Heart left ventricle (tissue), 16 donors: ENCODE results near the gene RMND5A. TPM values are rescaled to one million over a fixed set of nuclear protein-coding genes. Genes with fewer than 3 reads are reported as not detected.

Experiments
- ATAC-seq, 4 donors: fragments of 200-7000 bp; cut with Tn5 transposase; one replicate each; pipeline ENCODE4 v1.9.1; 2020 to 2022; ENCODE audit warnings: moderate library complexity in 4 of 4, mild to moderate bottlenecking in 3 of 4, moderate number of reproducible peaks in 1 of 4
- DNase-seq, 5 donors: peaks; one replicate each; pipeline ENCODE4 v3.0.0-alpha.2; 2020
- H3K27ac ChIP-seq, 12 donors: fragments of 200-600 bp; sonication (generic) in 4 of 12; one replicate each; pipeline versions ENCODE4 v1.5.0 to v1.8.0; 2016 to 2022; ENCODE audit warnings: mild to moderate bottlenecking in 2 of 12
- H3K27me3 ChIP-seq, 9 donors: fragments of 200-600 bp; sonication (generic) in 2 of 9; one replicate each; pipeline versions ENCODE4 v1.5.1 to v1.8.0; 2016 to 2022; ENCODE audit warnings: mild to moderate bottlenecking in 3 of 9
- H3K36me3 ChIP-seq, 9 donors: fragments of 200-600 bp; sonication (generic) in 2 of 9; one replicate each; pipeline versions ENCODE4 v1.5.0 to v1.8.0; 2018 to 2022; ENCODE audit warnings: mild to moderate bottlenecking in 2 of 9
- H3K4me1 ChIP-seq, 12 donors: fragments of 200-600 bp; sonication (generic) in 4 of 12; one replicate each; pipeline versions ENCODE4 v1.5.0 to v1.8.0; 2016 to 2022; ENCODE audit warnings: mild to moderate bottlenecking in 3 of 12
- H3K4me3 ChIP-seq, 12 donors: fragments of 200-600 bp; sonication (generic) in 4 of 12; one replicate each; pipeline versions ENCODE4 v1.5.0 to v1.8.0; 2017 to 2022; ENCODE audit warnings: mild to moderate bottlenecking in 9 of 12, moderate library complexity in 4 of 12
- H3K9me3 ChIP-seq, 12 donors: fragments of 200-600 bp; sonication (generic) in 4 of 12; one replicate each; pipeline versions ENCODE4 v1.5.0 to v1.8.0; 2016 to 2022; ENCODE audit warnings: mild to moderate bottlenecking in 1 of 12
- POLR2A ChIP-seq, 2 donors: fragments of 450-650 bp; IDR thresholded peaks; one replicate each; pipeline ENCODE4 v1.6.1; 2017; ENCODE audit warnings: antibody characterized with exemption in 2 of 2, mild to moderate bottlenecking in 2 of 2, moderate library complexity in 2 of 2
- WGBS, 4 donors: extraction: QIAGEN DNeasy Blood & Tissue Kit in 2 of 4; methylation state at CpG; one replicate each; pipeline versions ENCODE4 v1.1.5 to v1.1.7; 2013 to 2018; 5-methylcytosine and 5-hydroxymethylcytosine counted together
- intact Hi-C, 10 donors: fragments of 100-400 bp; cut with DNase I; formaldehyde crosslinking; loops; one replicate each; pipeline versions ENCODE4 v1.11.1 to v1.14.2; 2022
- polyA plus RNA-seq, 2 donors: library from polyadenylated mRNA; stranded (reverse); fragments of 200-250 nt; gene quantifications; one replicate each; pipeline ENCODE4 v1.2.3, GENCODE V29; 2013
- total RNA-seq, 9 donors: library from RNA; depleted of rRNA in 2 of 9; stranded (reverse); fragments of >200 nt in 2 of 9; fragmentation: NEBNext Ultra II Directional in 3 of 9; extraction: Animal tissue kit (Norgen Biotek cat#: 25700) in 3 of 9; gene quantifications; one replicate each; pipeline versions ENCODE4 v1.1.0 to v1.2.4, GENCODE V29; 2016 to 2023
- TF ChIP-seq, protein P1 (sequence below), 12 donors: fragments of 200-600 bp; sonication (generic) in 4 of 12; IDR thresholded peaks; one replicate each; pipeline versions ENCODE4 v1.5.0 to v1.8.0; 2018 to 2022; ENCODE audit warnings: antibody characterized with exemption in 12 of 12, mild to moderate bottlenecking in 5 of 12
- donor health status: ischemic (EF 13 %, LVEDD 7.1; RV severe dilation, severe dysfunction).
- donor health status: healthy with polysubstance abuse.
- donor health status: DM: no; HTN: yes; CAD: no.
- donor health status: DM: no; HTN: no; CAD: no.
- donor health status: ischemic (EF 25% LVEDD 6.9; RV normal size, moderate dysfunction).
- donor health status: ischemic (EF 25% LVEDD 5.7; RV mildly dilated, moderate dysfunction).
- donor health status: healthy.
- donor health status: DM: yes; HTN: yes; CAD: no.
- donor health status: ischemic (EF 35%, LVEDD 5.7; RV mildly dilated, moderate dysfunction).
- donor health status: nonischemic (EF 11% LVEDD 7.7; RV severe dilation, severe dysfunction).
- donor health status: DM: yes; HTN: yes; CAD: no.
- donor health status: PGD.
- donor health status: ischemic (EF 29% LVEDD 5.4; RV normal size, mild dysfunction).
- donor health status: nonischemic (EF 23%, LVEDD 6.1; RV moderate dilation, normal function).

RMND5A gene
- total and polyA plus RNA-seq, 11 donors, result 29.9 to 148 (median 90.7) TPM

DNA sequence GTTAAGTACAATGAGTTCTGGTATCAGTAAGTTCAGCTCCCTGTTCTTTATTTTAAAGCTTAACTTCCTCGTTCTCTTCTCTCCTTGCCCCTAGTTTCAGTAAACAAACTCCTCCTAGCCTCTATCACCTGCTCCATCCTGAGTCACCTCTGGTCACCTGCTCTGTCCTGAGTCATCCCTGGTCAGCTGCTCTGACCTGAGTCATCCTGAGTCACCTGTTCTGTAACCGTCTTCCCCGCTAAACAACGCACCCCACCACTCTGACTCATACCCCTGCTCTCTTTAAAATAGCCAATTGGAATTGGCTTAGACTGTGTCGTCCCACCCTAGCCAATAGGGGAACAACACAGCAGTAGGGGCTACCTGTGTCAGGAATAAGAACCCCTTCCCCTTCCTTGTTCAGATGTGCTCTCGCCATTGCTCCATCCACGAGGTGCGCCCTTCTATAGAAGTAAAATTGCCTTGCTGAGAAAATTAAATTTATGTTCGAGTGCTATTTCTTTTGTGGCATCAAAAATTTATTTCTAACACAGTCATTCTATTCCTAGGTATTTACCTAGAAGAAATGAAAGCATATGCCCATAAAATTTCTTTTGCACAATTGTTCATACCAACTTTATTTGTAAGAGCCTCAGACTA, 24.9 kb upstream of the RMND5A start:
- no peak for DNase-seq
- H3K4me1 ChIP-seq, result peaks cover 0 to 11% (median 0%) of the 10 kb centered on the region in 12 donors
- no peak overlapping the region for H3K4me3 ChIP-seq

DNA sequence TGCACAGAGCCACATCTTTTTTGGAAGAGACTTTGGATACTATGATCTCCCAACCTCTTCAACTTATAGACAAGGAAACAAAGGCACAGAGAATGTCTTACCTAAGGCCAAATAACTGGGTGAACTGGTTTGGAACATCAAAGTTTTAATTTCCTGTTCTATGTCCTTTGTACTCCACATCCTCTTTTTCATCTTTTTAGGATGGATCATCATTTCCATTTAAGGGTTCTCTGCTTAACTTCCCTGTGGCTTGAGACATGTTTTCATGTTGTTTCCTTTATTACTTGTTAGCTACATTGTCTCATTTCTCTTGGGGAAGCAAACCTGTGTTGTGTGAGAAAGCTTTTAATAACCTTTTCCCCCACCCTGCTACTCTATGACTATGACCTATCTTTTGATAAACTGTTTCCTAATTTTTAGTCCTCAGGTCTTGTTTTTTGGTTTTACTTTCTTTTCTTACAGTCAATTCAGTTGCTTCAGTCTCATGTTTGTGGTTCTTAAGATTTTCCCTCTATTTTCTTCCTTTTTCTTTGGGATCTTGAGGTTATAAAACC, 22.5 kb upstream of the RMND5A start:
- H3K9me3 ChIP-seq, result peaks cover 0 to 32% (median 8%) of the 10 kb centered on the region in 12 donors
- TF ChIP-seq POLR2A (IDR thresholded peaks at IDR 0.05), result no peak
- TF ChIP-seq, protein P1, sequence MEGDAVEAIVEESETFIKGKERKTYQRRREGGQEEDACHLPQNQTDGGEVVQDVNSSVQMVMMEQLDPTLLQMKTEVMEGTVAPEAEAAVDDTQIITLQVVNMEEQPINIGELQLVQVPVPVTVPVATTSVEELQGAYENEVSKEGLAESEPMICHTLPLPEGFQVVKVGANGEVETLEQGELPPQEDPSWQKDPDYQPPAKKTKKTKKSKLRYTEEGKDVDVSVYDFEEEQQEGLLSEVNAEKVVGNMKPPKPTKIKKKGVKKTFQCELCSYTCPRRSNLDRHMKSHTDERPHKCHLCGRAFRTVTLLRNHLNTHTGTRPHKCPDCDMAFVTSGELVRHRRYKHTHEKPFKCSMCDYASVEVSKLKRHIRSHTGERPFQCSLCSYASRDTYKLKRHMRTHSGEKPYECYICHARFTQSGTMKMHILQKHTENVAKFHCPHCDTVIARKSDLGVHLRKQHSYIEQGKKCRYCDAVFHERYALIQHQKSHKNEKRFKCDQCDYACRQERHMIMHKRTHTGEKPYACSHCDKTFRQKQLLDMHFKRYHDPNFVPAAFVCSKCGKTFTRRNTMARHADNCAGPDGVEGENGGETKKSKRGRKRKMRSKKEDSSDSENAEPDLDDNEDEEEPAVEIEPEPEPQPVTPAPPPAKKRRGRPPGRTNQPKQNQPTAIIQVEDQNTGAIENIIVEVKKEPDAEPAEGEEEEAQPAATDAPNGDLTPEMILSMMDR (IDR thresholded peaks at IDR 0.05), result no peak
- no peaks in the 10 kb centered on the region for H3K36me3 ChIP-seq
- intact Hi-C loops, result loop anchor here in 1 of 10 donors (10.0 kb wide), 1 partner anchor 57 kb away; no protein-coding TSS in a partner anchor
- no peaks in the 10 kb centered on the region for H3K27me3 ChIP-seq
- ATAC-seq (no peak), DNase-seq (no peak)
- H3K4me3 ChIP-seq, result no peak overlapping the region
- peaks cover 0 to 11% (median 0%) of the 10 kb centered on the region in 12 donors for H3K4me1 ChIP-seq
- H3K27ac ChIP-seq, result peak overlapping the region in 1 of 12 donors; percentile 9

More for the DNA sequence above, 24.9 kb upstream of the RMND5A start:
- no peak overlapping the region for H3K27ac ChIP-seq
- H3K27me3 ChIP-seq, result no peaks in the 10 kb centered on the region
- TF ChIP-seq, protein P1 (IDR thresholded peaks at IDR 0.05), result no peak
- ATAC-seq, result no peak
- H3K36me3 ChIP-seq, result no peaks in the 10 kb centered on the region
- intact Hi-C loops, result loop anchor here in 1 of 10 donors (10.0 kb wide), 1 partner anchor 60 kb away; no protein-coding TSS in a partner anchor
- H3K9me3 ChIP-seq, result peaks cover 0 to 38% (median 8%) of the 10 kb centered on the region in 12 donors
- 89 to 95% (median 92%) methylated on average over 9 of the region's 9 CpGs for WGBS, 4 donors

DNA sequence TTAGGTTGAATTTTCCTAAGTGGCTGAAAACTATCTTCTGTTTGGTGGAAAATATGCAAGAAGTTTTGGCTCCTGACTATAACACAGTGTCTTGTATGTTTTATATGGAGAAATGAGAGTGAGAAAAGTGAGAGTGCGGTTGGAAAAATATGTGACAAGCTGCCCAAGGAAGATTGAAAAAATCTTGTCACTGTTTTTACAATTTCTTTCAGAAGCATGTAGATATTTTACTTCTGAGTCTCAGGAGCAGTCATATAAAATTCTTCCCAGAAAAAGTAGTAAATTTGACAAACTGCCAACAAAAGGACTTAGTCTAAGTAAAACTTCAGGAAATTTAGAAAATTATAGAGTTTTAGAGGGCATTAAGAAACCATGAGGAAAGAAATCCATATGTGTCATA, 19.4 kb upstream of the RMND5A start:
- Histone ChIP-seq H3K27me3 (no peaks in the 10 kb centered on the region), H3K4me1 (peaks cover 0 to 22% (median 2%) of the 10 kb centered on the region in 12 donors), H3K9me3 (peaks cover 0 to 5% (median under 1%) of the 10 kb centered on the region in 12 donors), H3K4me3 (no peak overlapping the region), H3K36me3 (no peaks in the 10 kb centered on the region), H3K27ac (no peak overlapping the region)
- intact Hi-C loops, result loop anchor here in 5 of 10 donors (5.0 to 10.0 kb wide), 3 partner anchors 76 to 306 kb away; partner anchors contain the start of gene RNF103 (in 5 of the 5)
- DNase-seq (no peak), ATAC-seq (no peak)
- WGBS, 4 donors, result 70 to 82% (median 73%) methylated on average over 1 of the region's 1 CpG
- TF ChIP-seq POLR2A (IDR thresholded peaks at IDR 0.05), result no peak
- TF ChIP-seq, protein P1 (IDR thresholded peaks at IDR 0.05), result no peak

DNA sequence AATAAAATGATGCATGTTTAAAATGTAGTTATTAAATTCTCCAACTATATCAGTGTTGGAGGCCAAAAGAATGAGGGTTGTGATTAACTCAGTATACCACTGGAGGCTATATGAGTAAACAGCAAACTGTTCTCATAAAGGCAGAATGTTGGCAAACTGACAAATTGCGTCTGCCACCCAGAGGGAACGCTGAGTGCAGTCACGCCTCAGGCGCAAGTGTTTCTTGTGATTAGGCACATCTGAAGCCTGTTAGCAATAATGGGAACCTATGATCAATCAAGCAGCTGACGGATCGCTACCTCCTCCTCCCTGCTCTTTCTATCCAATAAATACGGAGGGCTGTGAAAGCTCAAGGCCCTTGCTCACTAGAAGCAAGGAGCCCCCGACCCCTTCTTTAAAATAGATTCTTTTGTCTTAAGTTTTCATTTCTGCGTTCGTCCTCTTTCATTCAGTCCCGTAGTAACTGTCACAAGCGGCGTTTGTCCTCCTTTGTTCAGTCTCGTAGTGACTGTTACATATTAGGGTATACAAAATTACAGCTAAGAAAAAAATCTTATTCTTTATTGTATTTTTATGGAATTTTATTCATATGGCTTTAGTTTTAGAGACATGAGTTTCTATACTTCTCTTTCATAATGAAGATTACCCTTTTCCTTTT, 16.3 kb upstream of the RMND5A start:
- Histone ChIP-seq H3K9me3 (peaks cover 0 to 5% (median 0%) of the 10 kb centered on the region in 12 donors), H3K4me1 (peaks cover 0 to 29% (median 2%) of the 10 kb centered on the region in 12 donors), H3K4me3 (peak overlapping the region in 5 of 12 donors; percentile 10 to 33 (median 23)), H3K27ac (peak overlapping the region; percentile 69 to 97 (median 87)), H3K27me3 (no peaks in the 10 kb centered on the region), H3K36me3 (no peaks in the 10 kb centered on the region)
- TF ChIP-seq, protein P1 (IDR thresholded peaks at IDR 0.05), result peak in 1 of 12 donors; percentile 13
- no peak for TF ChIP-seq POLR2A (IDR thresholded peaks at IDR 0.05)
- intact Hi-C loops, result loop anchor here in 5 of 10 donors (5.0 to 10.0 kb wide), 3 partner anchors 79 to 309 kb away; partner anchors contain the start of gene RNF103 (in 5 of the 5)
- peak; percentile 24 to 62 (median 61) for ATAC-seq
- DNase-seq, result peak in 4 of 5 donors; percentile 37 to 81 (median 55)
- 35 to 46% (median 44%) methylated on average over 14 of the region's 14 CpGs for WGBS, 4 donors
